ENCODE results near the gene ZNF839.
A peak's percentile ranks its signal among the peaks of the same experiment; 100 is the strongest.

The ZNF839 gene

GRCh38 chr14:102370305-102370809 lies 50.8 kb downstream of the ZNF839 start:
- no peak for DNase-seq (ENCODE audit: insufficient read length)
- no peak for FAIRE-seq
- TF ChIP-seq POLR2A (IDR thresholded peaks at IDR 0.05; ENCODE audit: low read depth, low read length) (no peak), TAF1 (IDR thresholded peaks at IDR 0.05; ENCODE audit: borderline replicate concordance, low read depth, low read length) (no peak), POLR2AphosphoS5 (IDR thresholded peaks at IDR 0.05; ENCODE audit: low read depth, low read length) (no peak)

GRCh38 chr14:102371361-102371760 lies 51.8 kb downstream of the ZNF839 start:
- FAIRE-seq, result no peak

DNA sequence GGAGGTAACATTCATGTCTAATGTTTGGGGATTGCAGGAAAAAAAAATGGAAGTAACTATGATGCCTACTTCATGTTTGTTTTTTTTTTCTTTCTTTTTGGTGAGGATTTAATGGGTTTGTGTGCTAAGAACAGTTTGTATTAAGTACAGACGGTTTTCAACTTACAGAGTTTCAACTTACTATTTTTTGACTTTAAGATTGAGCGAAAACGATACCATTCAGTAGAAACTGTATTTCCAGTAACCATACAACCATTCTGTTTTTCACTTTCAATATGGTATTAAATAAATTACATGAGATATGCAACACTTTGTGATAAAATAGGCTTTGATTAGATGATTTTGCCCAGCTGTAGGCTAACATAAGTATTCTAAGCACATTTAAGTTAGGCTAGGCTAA lies 53.6 kb downstream of the ZNF839 start:
- peak; percentile 70 for FAIRE-seq
- TF ChIP-seq POLR2AphosphoS5 (IDR thresholded peaks at IDR 0.05; ENCODE audit: low read depth, low read length) (no peak), POLR2A (IDR thresholded peaks at IDR 0.05; ENCODE audit: low read depth, low read length) (no peak), TAF1 (IDR thresholded peaks at IDR 0.05; ENCODE audit: borderline replicate concordance, low read depth, low read length) (no peak)
- DNase-seq (ENCODE audit: insufficient read length), result no peak

More at GRCh38 chr14:102371361-102371760, 51.8 kb downstream of the ZNF839 start:
- TF ChIP-seq POLR2A (IDR thresholded peaks at IDR 0.05; ENCODE audit: low read depth, low read length) (no peak), TAF1 (IDR thresholded peaks at IDR 0.05; ENCODE audit: borderline replicate concordance, low read depth, low read length) (no peak), POLR2AphosphoS5 (IDR thresholded peaks at IDR 0.05; ENCODE audit: low read depth, low read length) (no peak)
- no peak for DNase-seq (ENCODE audit: insufficient read length)

DNA sequence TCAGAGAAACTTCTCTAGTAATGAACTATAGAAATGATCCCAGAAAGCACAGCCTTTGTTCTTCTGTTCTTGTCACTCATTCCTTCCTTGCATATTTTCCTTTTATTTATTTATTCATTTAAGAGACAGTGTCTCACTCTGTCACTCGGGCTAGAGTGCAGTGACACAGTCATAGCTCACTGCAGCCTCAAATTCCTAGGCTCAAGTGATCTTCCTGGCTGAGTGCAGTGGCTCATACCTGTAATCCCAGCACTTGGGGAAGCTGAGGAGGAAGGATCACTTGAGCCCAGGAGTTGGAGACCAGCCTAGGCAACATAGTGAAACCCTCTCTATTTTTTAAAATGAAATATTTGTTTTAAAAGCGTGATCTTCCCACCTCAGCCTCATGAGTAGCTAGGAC lies 54.7 kb downstream of the ZNF839 start:
- no peak for FAIRE-seq
- TF ChIP-seq POLR2A (IDR thresholded peaks at IDR 0.05; ENCODE audit: low read depth, low read length) (no peak), POLR2AphosphoS5 (IDR thresholded peaks at IDR 0.05; ENCODE audit: low read depth, low read length) (no peak), TAF1 (IDR thresholded peaks at IDR 0.05; ENCODE audit: borderline replicate concordance, low read depth, low read length) (no peak)
- no peak for DNase-seq (ENCODE audit: insufficient read length)

- DNase-seq (ENCODE audit: insufficient read length) (no peak), FAIRE-seq (no peak)
- TF ChIP-seq POLR2AphosphoS5 (IDR thresholded peaks at IDR 0.05; ENCODE audit: low read depth, low read length), result no peak
- no peak for TF ChIP-seq TAF1 (IDR thresholded peaks at IDR 0.05; ENCODE audit: borderline replicate concordance, low read depth, low read length)
Observed at GRCh38 chr14:102375119-102375518, 55.6 kb downstream of the ZNF839 start.

GRCh38 chr14:102377696-102378095 lies 58.1 kb downstream of the ZNF839 start:
- no peak for FAIRE-seq
- no peak for DNase-seq (ENCODE audit: insufficient read length)
- no peak for TF ChIP-seq POLR2A (IDR thresholded peaks at IDR 0.05; ENCODE audit: low read depth, low read length)

- DNase-seq (ENCODE audit: insufficient read length) (no peak), FAIRE-seq (no peak)
- TF ChIP-seq POLR2A (IDR thresholded peaks at IDR 0.05; ENCODE audit: low read depth, low read length) (no peak), POLR2AphosphoS5 (IDR thresholded peaks at IDR 0.05; ENCODE audit: low read depth, low read length) (no peak)
Observed at GRCh38 chr14:102378830-102379229, 59.3 kb downstream of the ZNF839 start.

GRCh38 chr14:102387086-102387485 lies 67.5 kb downstream of the ZNF839 start:
- no peak for TF ChIP-seq TAF1 (IDR thresholded peaks at IDR 0.05; ENCODE audit: borderline replicate concordance, low read depth, low read length)
- no peak for TF ChIP-seq POLR2A (IDR thresholded peaks at IDR 0.05; ENCODE audit: low read depth, low read length)
- TF ChIP-seq POLR2AphosphoS5 (IDR thresholded peaks at IDR 0.05; ENCODE audit: low read depth, low read length), result no peak
- DNase-seq (ENCODE audit: insufficient read length), result no peak
- FAIRE-seq, result no peak

- no peak for TF ChIP-seq POLR2AphosphoS5 (IDR thresholded peaks at IDR 0.05; ENCODE audit: low read depth, low read length)
- no peak for TF ChIP-seq TAF1 (IDR thresholded peaks at IDR 0.05; ENCODE audit: borderline replicate concordance, low read depth, low read length)
- no peak for TF ChIP-seq POLR2A (IDR thresholded peaks at IDR 0.05; ENCODE audit: low read depth, low read length)
- DNase-seq (ENCODE audit: insufficient read length) (no peak), FAIRE-seq (no peak)
Observed at GRCh38 chr14:102389246-102389645, 69.7 kb downstream of the ZNF839 start.

DNA sequence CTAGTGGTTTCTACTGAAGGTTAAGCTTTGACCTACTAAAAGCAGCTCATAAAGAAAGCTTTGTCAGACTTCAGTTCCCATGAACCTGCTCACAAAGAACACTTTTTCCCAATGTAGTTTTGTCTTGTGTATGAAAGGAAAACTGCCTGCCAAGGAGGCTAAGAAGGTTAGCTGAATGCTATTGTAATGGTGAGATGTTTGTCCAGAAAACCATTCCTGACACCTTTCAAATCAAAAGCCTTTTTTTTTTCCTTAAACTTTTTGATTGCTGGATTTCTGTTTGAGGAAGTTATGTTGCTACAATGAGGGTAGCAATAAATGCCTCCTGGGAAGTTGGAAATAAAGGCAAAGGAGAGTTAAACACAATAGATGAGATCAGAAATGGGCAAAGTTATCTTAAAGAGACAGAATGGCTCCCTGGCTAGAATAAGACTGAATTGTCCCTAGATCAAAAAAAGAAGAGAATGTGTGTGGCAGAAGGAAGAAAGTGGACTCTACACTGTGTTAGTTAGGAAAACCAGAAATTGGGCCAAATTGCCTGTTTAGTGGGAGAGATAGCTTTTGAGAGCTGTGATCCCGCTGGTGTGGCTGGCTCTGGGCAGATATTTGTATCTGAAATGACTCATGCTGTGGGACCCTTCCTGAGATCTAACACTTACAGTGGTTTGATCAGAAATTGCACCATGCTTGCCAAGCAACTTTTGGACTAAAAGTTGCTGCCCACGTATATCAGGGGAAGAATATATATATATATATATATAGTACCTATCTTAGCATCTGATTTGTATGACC lies 70.7 kb downstream of the ZNF839 start:
- TF ChIP-seq TAF1 (IDR thresholded peaks at IDR 0.05; ENCODE audit: borderline replicate concordance, low read depth, low read length), result no peak
- DNase-seq (ENCODE audit: insufficient read length) (no peak), FAIRE-seq (no peak)
